HG03095 (cell line): ENCODE measurements around the gene MEIOB.
"Not testable (repeated sequence)": the region's sequence is repeated elsewhere in the genome, so short reads cannot be mapped to it uniquely, and the experiment has no call there.

Source experiments
- ATAC-seq: cut with Tn5 transposase; IDR thresholded peaks from one replicate; pipeline ENCODE4 v1.9.1; 2021; ENCODE audit warnings: moderate library complexity; ENCODE audit not compliant: unreplicated experiment

Gene MEIOB

GRCh38 chr16:1878256-1878655 lies 6.3 kb upstream of the MEIOB start:
- ATAC-seq, result no peak

- ATAC-seq, result no peak
Measured at GRCh38 chr16:1877804-1878203, 5.8 kb upstream of the MEIOB start.

- no peak for ATAC-seq
Measured at GRCh38 chr16:1877089-1877488, 5.1 kb upstream of the MEIOB start.

- no peak for ATAC-seq
Measured at GRCh38 chr16:1876468-1876867, 4.5 kb upstream of the MEIOB start.

DNA sequence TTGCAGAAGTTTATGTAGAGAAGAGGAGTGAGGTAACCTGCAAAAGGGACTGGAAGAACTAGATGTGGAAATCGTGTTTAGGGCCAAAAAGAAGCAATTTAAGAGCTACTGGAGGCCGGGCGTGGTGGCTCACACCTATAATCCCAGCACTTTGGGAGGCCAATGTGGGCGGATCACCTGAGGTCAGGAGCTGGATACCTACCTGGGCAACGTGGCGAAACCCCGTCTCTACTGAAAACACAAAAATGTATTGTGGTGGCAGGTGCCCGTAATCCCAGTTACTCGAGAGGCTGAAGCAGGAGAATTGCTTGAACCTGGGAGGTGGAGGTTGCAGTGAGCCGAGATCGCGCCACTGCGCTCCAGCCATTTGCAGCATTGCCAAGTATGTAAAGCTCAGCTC lies 4.1 kb upstream of the MEIOB start:
- ATAC-seq, result not testable (repeated sequence)

DNA sequence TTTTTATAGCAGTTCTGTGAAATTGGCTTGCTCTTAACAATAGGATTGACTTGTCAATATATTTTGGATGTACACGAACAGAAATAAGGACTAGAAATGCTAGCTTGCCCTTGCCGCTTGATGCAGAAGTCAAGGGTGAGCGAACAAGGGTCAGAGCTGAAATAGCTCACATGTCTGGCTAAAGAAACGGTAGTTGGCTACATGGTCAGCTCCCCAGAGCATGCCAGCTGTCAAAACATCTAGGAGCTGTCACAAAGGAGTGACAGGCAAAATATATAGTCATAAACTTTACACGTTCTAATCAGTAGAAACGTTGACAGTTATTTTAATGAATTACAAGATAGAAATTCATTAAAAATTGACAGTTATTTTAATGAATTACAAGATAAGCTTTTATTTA lies 2.9 kb upstream of the MEIOB start:
- no peak for ATAC-seq

DNA sequence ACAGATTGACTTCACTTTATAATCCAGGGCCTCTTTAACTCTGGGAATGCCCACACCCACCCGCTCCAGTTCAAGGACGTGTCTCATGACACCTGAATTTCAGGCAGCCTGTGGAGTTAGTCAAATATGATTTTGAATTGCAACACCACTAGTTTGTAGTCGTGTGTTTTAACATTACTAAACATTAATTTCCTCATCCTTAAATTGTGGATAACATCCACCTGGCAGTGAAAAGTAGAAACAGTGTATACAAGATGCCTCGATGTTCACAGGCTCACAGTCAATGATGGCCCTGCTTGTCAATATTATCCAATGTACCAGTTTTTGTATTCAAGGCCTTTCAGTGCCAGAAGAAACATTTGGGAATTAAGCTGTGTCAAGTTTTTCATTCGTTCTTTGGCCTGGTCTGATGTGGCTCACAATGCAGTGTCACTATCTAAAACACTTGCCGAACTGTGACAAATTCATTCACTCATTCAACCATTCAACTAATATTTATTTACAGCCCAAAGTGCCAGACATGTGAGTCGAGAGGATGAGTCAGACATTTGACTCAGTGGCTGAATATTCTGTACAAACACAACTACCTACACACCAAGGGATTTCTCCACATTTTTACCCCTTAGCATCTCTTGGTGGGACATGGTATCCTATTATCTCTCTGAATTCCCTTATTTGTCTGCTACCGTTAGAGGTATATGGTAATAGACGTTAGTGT lies 1.4 kb downstream of the MEIOB start:
- ATAC-seq, result no peak

DNA sequence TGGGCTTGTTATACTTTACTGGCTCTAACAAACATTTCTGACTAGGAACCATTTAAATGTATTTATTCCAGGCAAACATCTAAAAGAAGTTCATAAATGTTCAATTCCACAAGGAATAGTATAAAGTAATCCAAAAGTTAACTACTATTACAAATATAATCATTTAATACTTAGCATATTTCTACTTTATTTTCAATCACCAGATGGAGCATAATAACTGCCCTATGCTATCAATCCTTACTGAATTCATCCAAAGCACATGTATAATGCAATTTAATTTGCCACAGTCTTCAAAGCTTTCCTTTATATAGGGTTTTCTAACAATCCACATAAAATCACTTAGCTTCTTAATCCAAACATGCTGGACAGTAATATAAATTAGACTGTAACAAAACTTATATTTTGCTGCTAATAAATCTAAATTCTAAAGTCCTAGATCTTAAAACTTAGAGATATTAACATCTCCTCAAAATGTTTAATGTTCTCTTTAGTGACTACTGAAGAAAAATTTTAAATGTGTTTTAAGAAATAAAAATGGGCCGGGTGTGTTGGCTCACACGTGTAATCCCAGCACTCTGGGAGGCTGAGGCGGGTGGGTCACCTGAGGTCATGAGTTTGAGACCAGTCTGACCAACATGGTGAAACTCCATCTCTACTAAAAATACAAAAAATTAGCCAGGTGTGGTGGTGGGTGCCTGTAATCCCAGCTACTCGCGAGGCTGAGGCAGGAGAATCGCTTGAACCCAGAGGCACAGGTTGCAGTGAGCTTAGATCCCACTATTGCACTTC lies 5.9 kb downstream of the MEIOB start:
- ATAC-seq, result no peak

- no peak for ATAC-seq
Measured at GRCh38 chr16:1863681-1864460, 8.1 kb downstream of the MEIOB start.

- no peak for ATAC-seq
Measured at GRCh38 chr16:1862394-1862793, 9.6 kb downstream of the MEIOB start.

- no peak for ATAC-seq
Measured at GRCh38 chr16:1861730-1862129, 10.2 kb downstream of the MEIOB start.

- ATAC-seq, result no peak
Measured at GRCh38 chr16:1859650-1860049, 12.3 kb downstream of the MEIOB start.

GRCh38 chr16:1858189-1858865 lies 13.6 kb downstream of the MEIOB start:
- no peak for ATAC-seq

DNA sequence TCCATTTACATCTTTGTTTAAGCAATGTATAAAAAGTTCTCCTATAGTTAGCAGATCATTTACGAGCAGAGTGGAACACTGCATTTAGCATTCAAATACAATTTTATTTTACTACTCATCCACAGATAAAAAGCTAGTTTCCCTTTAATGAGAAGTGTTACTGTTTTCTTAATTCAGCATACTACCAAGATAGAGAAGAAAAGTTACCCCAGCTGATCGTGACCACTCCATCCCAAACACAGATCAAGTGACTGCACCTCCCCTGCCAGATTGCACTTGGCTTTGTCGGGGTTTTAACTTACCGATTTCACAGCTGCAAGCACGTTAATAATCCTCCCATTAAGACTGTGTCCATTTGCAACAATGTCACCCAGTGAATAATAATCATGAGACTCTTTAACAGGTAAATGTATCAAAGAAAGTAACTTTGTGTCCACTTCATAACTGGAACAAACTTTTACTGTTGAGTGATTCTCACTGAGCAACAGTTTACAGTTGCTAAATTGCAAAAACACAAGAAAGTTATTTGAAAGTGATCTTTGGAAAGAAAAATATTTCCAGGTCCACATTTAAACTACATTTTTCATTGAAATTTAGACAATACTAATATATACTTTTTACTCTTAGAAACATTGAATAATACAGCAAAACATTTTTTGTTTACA lies 14.4 kb downstream of the MEIOB start:
- no peak for ATAC-seq

DNA sequence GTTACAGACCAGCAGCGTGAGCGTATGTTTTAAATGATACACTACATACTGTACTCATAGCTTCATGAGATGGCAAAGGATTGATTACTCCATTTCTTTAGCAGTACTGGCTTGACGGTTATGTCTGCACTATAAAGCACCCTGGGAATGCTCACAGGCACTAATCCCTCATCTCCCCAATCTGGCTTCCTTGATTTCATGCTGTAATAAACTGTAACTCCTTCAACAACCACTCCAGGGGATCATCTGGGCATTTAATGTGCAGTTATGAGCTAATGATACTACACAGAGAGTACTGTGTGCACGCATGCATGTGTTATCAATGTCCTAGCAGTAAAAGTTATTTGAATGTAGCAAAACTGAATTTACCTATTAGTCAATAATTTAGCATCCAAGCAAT lies 20.2 kb downstream of the MEIOB start:
- ATAC-seq, result no peak

- ATAC-seq, result no peak
Measured at GRCh38 chr16:1850981-1851380, 21.0 kb downstream of the MEIOB start.

DNA sequence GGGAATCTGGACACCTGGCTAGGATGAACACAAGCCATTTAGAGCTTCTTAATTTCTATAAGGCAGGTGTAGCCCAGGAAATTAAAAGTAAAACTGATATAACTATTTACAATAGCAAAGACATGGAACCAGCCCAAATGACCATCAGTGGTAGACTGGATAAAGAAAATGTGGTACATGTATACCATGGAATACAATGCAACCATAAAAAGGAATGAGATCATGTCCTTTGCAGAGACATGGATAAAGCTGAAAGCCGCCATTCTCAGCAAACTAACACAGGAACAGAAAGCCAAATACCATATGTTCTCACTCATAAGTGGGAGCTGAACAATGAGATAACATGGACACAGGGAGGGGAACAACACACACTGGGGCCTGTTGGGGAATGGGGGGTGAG lies 25.5 kb downstream of the MEIOB start:
- no peak for ATAC-seq

DNA sequence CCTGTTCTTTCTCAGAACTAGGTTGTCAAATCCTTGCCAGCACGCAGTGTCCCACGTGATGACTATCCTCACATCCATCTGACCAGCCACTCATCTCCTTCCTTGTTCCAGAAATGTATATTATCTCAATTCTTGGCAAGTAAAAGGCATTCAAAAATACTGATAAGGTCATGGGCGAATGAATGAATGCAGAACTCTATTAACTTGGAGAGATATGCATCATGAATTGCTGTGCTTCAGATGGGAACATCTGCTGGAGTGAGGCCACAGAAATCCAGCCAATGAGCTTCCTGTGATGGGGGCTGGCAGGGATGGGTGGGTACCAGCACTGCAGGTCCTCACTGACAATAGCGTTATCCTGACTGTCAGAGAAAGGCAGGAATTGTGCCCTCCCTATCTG lies 26.0 kb downstream of the MEIOB start:
- ATAC-seq, result no peak

GRCh38 chr16:1839554-1839953 lies 32.4 kb downstream of the MEIOB start:
- no peak for ATAC-seq

DNA sequence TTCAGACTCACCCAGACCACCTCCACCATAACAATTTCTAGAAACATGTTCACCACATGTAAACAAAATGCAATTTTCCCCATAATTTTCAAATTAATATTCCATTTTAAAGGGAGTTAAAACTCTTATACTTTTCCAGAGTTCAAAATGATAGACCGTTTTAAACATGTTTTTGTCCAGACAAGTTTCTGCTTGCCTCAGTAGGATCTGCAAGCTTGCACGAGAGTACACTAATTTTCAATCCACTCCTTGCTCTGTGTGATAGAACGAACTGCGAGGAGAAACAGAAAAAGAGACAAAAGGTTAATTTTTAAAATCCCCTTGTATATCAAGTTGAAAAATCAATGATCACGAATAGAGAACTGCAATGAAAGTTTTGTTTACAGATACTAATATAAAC lies 37.9 kb downstream of the MEIOB start:
- ATAC-seq, result no peak
